Measurements from ENCODE around the gene RAVER1.
"Not testable (repeated sequence)": the region's sequence is repeated elsewhere in the genome, so short reads cannot be mapped to it uniquely, and the experiment has no call there.

The RAVER1 gene

DNA sequence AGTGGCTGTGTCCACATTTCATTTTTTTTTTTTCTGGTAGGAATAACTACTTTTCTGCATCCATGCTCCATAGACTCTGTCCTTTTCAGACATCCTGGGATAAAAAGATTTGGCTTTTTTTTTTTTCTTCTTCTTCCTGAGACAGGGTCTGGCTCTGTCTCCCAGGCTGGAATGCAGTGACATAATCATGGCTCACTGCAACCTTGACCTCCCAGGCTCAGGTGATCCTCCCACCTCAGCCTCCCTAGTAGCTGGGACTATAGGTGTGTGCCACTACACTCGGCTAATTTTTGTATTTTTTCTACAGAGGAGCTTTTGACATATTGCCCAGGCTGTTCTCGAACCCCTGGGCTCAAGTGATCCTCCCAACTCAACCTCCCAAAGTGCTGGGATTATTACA is 10.2 kb upstream of the RAVER1 start:
- no peak for DNase-seq

DNA sequence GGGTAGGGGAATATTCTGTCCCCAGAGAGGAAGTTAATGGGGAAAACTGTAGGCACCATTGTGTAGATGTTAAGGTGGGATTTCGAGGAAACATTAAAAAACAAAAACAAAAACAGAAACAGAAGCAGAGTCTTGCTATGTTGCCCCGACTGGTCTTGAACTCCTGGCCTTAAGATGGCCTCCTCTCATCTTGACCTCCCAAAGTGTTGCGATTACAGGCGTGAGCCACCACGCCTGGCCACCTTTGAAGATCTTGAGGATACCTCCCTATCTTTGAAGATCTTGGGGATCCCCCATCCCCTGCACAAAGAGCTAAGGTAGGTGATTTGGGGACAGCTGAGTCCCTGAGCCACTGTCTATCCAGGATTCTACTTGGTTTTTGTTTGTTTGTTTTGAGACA is 6.6 kb upstream of the RAVER1 start:
- no peak for DNase-seq

DNA sequence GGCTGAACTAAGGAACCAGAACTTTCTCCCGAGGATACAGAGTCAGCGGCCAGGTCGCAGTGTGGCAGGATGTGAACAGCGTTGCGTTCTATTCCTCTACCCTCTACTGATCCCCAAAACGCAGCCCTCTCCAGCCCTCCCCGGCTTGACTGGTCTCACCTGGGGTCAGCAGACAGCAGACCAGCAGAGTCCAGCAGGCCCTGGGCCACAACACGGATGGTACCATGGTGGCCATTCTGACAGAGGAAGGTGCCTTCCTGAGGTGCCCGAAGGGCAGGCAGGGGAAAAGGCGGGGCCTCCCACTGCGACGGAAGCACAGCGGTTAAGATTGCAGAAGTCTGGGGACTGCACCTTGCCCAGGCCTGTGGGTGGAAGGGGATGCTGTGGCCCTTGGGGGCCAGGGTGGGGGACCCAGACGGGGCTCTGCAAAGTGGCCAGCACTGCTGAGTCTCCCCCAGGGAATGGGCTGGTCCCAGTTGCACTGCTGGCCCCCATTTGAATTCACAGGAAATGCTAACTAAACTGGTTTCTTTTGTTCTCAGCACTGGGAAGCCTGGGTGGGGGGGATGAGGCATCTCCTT is 6.1 kb upstream of the RAVER1 start, which contains the start of gene ICAM3:
ICAM3 (minus strand) TSS at position 245 of the 581 bp plus-strand sequence; CDS start at position 235, 10 bp downstream.
- DNase-seq = peak; percentile 35 to 75 (median 59)

DNA sequence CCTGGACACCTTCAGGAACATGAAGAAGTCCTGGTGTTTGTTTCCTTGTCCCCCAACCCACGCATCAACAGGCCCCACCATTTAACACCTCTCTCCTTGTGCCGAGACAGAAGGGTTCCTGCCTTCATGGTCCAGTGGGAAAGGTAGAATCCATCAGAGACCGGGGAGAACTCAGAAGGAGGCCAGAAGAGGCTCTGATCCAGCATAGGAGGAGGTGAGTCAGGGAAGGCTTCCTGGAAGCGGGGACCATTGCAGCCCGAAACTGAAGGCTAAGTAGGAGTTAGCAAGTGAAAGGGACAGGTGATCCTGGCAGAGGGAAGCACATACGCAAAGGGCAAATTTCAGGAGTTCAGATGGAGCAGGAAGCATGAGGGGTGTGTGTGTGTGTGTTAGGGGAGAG is 5.6 kb upstream of the RAVER1 start:
- DNase-seq = no peak

DNA sequence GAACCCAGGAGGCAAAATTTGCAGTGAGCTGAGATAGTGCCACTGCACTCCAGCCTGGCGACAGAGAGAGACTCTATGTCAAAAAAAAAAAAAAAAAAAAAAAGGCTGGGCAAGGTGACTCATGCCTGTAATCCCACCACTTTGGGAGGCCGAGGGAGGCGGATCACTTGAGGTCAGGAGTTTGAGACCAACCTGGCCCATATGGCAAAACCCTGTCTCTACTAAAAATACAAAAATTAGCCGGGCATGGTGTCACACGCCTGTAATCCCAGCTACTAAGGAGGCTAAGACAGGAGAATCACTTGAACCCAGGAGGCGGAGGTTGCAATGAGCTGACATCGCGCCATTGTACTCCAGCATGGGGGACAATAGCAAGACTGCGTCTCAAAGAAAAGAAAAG is 3.4 kb upstream of the RAVER1 start:
- not testable (repeated sequence) for DNase-seq

DNA sequence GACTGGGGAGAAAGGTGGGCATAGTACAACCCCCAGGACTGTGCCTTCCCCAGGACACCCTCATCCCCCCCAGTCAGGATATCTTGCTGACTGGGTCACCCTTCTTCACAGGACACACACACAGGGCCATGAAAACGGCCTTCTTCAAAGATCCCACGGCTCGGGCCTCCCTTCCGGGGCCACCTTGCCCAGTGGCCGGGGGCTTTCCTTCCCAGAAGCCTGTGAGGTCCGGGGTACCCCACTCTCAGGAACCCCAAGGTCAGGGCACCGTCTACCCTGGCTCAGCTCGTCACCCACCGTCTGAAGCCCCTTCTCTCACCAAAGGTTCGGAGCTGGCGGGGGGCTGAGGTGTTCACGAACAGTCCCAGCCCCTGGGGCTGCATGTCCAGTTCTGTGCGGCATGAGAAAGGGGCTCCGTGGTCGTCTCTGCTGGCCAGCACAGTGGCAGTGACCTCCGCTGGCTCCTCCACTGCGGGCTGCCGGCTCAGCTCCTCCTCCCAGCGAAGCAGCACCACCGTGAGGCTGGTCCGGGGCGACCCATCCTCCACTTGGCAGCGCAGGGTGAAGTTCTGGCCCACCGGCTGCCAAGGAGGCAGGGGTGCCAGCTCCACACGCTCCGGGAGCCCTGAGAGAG is 2.1 kb upstream of the RAVER1 start:
- no peak for DNase-seq

DNA sequence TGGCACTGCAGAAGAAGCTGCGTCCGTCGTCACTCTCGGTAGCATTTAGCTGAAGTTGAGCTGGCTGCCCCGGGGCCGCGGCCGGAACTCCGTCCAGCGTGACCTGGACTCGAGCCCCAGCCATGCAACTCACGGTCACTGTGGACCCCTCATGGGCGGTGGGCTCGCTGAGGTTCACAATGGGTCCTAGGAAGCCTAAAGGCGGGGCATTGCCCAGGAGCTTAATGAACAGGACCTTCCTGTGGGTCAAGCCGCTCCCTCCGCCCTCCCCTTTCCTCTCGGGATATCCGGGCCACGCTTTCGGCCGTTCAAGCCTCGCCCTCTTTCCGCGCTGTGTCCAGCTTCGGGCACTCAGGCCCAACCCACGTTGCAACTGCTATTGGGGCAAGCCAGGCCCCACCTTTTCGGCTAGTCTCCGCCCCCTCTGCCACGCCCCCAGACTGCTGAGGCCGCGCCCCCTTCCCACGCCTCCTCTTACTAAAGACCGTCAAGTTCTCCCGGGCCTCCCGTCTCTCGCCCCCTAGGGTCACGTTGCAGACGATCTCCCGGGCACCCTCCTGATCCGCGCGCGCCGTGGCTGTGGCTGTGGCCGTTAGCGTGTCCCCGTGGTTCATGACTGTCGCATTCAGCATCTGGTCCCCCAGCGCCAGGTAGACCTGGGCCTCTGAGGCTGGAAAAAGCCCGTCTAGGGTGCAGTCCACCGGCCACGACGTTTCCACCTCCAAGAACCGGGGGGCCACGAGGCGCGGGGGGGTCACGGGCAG is 1.4 kb upstream of the RAVER1 start:
- peak; percentile 51 to 74 (median 55) for DNase-seq

DNA sequence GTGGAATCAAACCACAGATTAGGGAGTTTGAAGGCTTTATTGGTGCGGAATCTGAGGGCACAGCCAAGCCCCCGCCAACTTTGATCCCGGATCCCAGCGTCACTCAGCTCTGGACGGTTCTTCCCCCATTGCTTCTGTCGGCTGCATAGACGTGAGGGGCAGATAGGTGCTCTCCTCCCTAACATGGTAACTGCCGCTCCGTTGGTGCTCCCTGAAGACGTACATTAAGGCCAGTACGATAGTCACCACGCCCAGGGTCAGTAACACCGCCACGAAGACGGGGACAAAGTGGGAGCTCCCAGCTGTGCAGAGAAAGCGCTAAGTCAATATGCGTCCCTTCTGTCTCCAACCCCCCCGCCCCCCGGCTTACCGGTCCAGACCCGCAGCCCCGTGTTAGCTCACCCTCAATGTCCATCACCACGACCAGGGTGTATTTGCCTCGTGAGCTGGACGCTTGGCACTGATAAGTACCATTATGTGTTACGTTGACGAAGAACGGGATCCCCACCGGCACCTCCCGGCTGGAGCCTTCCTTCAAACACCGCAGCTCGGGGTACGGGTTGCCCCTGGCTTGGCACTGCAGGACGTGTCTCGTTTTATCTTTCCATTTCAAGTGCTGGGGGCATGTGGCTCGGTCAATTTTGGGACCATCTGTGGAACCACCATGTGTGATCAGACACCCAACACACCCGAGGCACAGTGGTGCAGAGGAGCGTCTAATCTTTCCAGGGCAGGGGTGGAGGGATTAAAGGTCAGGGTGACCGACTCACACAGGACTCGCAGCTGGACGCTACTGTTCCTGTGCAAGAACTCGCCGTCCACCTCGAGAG is 644 bp upstream of the RAVER1 start:
- no peak for DNase-seq

DNA sequence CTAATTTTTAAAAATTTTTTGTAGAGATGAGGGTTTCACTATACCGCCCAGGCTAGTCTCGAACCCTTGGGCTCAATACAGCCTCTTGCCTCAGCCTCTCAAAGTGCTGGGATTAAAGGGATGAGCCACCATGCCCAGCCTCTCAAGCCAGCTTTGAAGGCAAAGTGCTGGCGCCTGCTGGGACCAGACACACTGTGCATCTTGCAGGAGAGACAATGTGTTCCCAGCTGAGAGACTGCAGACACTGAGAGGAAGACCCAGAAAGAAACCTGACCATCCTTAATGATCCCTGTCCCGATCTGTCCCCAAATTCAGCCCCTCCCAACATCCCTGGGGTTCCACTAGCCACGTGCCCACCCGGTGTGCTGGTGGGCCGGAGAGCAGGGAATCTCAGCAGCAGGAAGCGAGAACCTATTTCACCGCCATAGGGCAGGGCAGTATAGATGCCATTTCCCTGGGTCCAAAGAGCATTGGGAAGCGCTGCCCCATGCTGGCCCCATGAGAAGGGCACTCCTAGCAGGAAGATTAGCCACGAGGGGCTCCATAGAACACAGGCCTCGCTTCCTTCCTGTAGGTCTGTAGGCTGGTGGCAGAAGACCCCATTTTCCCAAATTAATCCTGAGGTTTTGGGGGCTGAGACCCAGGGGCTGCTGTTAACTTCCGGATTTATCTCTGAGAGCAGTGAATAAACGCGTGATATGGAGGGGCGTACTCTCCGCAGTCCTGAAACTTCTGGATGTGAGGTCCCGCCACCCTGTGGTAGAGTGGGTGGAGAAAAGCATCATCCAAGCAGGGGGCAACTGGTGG is 968 bp downstream of the RAVER1 start:
- peak in 1 of 4 experiments; percentile 21 for DNase-seq

DNA sequence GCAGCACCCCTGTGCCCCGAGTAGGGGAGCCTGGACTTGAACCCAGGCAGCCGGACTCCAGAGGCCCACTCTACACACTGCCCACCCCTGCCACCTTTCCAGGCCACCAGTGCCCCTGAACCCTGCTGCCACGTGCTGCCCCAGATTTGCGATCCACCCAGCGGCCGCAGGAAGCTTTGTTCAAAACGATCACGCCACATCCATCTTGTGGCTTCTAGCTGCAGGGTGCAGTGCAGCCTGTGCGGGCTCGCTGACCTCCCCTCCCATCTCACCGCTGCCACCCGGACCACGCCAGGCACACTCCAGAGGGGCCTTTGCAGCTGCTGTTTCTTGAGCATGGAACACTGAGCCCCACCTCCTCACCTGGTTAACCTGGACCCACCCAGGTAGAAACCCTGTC is 3.8 kb downstream of the RAVER1 start:
- DNase-seq = no peak

DNA sequence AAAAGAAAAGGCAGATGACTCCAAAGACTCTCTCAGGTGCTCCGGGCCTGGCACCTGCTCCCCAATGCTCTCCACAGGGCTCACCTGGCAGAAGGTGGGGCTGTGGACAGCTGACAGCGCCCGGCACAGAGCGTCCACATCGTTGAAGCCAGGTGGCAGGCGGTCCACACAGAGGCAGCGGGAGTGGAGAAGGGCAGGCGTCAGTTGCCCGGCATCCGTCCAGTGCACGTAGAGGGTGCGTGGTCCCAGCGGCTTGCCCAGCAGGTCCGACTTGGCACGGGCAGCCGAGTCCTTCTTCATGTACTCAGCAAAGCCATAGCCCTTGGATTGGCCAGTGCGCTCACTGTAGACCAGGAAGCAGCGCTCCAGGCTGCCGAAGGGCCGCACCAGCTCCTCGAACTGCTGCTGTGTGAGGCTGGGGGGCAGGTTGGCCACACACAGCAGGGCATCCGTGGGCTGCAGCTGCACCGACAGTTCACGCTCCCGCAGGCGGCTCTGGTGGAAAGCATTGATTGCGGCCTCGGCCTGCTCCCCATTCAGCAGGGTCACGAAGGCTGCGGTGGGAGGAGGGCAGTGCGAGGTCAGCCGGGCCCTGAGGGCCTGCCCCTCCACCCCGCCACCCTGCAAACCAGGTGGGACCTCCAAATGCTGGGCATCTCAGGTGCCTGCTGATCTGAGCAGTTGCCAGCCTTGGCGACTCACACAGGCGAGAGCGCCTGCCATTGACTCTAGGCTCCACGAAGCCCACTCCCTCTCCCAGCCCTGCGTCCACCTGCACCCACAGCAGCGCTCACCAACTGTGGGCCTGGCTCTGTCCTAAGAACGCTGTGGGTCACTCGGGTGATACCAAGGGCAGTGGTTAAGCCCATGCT is 4.5 kb downstream of the RAVER1 start:
- DNase-seq = no peak

DNA sequence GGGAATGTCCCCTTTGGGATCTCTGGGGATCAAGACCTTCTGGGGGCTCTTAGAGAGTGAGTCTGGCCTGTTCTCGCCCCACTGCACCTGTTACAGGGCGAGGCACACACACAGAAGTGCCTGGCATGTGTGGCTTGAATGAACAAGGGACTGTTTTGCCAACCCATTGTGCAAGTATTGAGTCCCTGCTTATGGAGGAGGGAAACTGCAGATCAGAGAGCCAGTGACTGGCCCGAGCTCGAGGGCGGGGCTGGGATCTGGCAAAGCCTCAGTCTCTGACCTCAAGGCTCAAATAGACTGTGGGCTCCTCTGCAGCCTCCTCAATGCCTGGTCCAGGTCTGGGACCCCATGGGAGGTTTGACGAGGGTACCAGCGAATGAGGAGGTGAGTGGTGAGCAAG is 5.5 kb downstream of the RAVER1 start:
- no peak for DNase-seq

DNA sequence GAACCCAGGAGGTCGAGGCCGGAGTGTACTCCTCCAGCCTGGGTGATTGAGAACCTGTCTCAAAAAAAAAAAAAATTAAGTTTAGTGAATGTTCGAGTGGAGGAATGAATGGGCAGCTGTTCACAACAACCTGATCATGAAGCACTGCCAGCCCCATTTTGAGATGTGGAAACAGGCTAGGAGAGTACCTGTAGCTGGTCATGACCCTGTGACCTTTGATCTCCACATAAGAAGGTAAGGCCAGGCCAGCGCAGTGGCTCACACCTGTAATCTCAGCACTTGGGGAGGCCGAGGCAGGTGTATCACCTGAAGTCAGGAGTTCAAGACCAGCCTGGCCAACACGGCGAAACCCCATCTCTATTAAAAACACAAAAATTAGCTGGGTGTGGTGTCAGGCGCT is 7.6 kb downstream of the RAVER1 start:
- no peak for DNase-seq

DNA sequence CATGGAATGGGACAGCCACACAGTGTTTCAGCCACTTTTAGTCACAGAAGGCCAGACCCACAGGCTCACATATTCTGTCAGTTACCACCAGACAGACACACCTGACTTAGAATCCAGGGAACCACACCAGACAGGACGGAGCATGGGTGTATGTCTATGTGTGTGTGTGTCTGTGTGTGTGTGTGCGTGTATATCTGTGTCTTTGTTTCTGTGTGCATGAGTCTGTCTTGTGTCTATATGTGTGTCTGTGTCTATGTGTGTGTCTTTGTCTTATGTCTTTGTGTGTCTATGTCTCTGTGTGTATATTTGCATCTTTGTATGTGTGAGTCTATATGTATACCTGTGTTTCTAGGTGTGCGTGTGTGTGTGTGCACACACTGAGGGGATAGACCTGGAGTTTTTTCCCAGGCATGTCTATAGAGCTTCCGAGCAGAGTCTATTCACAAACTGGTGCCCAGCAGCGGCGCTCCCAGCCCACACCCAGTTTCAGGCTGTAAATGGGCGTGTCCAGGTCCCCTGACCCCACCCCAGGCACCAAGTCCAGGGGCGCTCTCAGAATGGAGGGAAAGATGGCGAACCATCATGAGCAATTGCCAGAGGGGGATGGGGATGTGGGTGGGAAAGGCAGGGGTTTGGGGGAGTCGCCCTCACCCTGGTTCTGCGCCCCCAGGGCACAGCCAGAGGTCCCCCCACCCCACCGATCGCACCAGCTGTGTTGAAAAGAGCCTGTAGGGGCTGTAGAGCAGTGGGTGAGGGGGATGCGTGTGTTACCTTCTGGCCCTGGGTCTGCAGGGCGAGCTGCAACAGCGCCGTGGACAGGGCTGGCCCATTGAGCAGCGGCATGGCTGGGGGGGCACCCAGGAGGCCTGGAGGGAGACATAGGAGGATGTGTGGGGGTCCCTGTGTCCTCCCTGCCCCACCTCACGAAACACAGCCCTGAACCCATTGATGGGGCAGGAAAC is 11.2 kb downstream of the RAVER1 start:
- DNase-seq = no peak

DNA sequence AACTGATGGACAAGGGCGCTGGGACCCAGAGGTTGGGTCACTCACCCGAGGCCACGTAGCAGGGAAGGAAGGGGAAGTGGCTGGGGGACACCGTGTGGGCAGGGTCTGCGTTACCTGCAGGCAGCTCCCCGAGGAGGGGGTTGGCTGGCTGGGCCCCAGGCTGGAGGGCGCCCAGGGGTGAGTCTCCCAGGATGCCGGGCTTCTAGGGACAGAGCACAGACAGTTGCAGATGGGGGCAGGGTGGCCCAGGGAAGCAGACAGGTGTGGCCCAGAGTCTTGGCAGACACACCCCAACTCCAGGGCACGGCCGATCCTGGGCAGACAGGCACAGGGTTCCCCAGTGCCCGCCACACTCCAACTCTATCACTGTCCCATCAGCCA is 11.9 kb downstream of the RAVER1 start:
- no peak for DNase-seq

DNA sequence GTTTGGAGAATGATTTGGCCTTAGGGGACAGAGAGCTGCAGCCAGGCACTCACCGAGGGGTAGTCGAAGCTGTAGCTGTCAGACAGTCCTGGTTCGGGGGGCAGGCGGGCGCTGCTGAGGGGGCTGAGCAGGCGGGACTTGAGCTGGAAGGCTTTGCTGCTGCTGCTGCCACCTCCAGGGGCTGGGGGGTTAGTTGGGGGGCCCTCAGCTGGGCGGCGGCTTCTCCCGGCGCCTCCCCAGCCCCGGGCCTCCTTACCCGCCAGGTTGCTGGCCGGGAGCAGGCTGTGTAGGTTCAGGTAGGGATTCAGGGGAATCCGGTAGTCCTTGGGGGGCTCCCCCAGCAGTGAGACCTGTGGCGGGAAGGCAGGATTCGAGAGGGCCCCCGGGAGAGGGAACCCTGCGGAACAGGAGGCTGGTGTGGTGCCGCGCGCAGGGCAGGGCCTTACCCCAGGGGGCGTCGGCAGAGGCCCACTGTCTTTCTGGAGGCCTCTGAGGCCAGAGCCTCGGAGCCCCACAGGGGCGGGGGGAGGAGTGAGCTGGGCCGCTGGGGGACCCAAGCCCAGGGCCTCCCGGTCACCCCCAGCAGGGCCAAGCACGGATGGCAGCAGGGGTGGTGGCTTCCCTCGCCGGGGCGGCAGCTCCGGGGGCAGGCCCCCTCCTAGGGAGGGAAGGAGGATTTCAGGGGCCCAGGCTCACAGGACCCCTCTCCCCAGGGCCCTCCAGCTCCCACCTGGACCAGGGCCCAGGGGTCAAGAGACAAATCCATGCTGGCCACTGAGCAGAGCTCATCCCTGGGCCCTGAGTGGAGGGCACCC is 12.5 kb downstream of the RAVER1 start:
- no peak for DNase-seq

DNA sequence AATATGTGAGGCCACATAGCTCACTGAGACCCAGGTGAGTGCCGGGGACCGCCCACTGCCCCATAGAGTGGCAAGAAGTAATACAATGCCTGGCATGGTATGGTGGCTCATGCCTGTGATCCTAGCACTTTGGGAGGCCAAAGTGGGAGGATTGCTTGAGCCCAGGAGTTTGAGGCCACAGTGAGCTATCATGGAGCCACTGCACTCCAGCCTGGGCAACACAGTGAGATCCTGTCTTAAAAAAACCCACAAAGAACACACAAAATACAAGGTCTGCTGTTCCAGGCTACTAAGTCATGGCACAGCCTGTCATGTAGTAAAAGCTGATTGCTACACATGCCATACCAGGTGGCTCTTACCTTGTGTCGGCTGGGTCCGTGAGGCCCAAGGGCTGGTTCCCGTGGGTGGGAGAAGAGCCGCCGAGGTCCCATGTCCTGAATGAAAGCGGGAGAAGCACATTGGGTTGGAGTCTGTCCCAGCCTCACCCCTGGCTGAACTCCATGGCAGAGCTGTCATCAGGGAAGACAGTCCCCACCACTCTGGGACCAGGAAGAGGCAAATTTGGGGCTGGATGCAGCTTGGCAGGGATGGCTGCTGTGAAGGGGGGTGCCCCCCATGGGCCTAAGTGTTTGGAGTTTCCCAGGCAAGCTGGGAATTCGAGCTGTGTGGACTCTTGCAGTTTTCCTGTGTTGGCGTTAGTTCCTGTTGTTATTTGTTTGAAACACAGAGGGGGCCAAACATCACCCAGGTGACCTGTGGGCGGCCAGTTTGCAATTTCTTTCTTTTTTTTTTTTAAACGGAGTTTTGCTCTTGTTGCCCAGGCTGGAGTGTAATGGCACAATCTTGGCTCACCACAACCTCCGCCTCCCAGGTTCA is 14.3 kb downstream of the RAVER1 start:
- DNase-seq = no peak

DNA sequence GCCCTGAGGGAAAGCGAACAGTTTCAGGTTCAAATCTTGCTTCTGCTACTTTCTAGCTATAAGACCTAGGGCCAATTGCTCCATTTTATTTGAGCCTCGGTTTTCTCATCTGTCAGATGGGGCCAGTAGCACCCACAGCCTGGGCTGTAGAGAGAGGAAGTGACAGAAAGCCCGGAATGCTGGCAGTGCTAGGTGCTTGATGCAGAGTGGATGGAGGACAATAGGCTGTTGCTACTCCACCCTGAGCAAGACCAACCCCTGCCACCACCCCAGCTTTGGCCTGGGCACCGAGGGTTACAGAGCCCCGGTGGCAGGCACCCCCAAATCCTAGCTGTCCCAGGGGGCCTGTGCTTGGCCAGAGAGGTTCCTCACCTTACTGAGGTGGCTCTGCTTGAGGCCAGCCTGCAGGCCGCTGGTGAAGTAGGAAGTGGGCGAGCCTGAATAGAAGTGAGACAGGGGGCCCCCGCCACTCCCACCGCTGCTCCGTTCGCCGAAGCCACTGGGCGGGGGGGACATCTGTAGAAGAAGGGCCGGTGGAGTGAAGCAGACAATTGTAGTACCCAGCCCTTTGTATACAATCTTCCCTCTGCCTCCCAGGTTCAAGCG is 15.4 kb downstream of the RAVER1 start:
- no peak for DNase-seq
